ENCODE results near the gene OTOL1.

Gene OTOL1

DNA sequence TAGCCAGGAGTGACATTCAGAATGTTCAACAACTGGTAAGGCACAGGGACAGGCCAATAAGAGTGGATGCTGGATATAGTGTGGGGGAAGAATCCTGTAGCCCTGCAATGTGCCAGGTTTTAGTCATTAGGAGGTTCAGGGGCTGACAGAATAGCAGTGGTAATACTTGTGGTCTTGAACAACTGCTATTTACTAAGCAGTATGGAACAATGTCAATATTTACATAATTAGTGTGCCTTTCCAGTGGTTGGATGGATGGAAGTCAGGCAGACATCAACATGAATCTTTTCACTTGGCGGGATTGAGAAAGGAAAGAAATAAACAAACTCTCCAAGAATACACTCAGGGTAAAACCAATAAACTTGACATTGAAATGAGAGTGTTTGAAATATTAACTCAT is 55.1 kb downstream of the OTOL1 start:
- Histone ChIP-seq H3K36me3 (no peaks in the 10 kb centered on the region), H3K4me3 (ENCODE audit: low read depth in 1 of 2, low read length in 1 of 2) (no peak overlapping the region), H3K9me3 (no peaks in the 10 kb centered on the region), H3K27me3 (no peaks in the 10 kb centered on the region), H3K4me1 (ENCODE audit: control insufficient read depth in 1 of 2, insufficient read depth in 1 of 2, low read depth in 1 of 2, low read length in 1 of 2) (no peaks in the 10 kb centered on the region), H3K27ac (no peak overlapping the region)
- TF ChIP-seq, protein P1, sequence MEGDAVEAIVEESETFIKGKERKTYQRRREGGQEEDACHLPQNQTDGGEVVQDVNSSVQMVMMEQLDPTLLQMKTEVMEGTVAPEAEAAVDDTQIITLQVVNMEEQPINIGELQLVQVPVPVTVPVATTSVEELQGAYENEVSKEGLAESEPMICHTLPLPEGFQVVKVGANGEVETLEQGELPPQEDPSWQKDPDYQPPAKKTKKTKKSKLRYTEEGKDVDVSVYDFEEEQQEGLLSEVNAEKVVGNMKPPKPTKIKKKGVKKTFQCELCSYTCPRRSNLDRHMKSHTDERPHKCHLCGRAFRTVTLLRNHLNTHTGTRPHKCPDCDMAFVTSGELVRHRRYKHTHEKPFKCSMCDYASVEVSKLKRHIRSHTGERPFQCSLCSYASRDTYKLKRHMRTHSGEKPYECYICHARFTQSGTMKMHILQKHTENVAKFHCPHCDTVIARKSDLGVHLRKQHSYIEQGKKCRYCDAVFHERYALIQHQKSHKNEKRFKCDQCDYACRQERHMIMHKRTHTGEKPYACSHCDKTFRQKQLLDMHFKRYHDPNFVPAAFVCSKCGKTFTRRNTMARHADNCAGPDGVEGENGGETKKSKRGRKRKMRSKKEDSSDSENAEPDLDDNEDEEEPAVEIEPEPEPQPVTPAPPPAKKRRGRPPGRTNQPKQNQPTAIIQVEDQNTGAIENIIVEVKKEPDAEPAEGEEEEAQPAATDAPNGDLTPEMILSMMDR (IDR thresholded peaks at IDR 0.05), result no peak

DNA sequence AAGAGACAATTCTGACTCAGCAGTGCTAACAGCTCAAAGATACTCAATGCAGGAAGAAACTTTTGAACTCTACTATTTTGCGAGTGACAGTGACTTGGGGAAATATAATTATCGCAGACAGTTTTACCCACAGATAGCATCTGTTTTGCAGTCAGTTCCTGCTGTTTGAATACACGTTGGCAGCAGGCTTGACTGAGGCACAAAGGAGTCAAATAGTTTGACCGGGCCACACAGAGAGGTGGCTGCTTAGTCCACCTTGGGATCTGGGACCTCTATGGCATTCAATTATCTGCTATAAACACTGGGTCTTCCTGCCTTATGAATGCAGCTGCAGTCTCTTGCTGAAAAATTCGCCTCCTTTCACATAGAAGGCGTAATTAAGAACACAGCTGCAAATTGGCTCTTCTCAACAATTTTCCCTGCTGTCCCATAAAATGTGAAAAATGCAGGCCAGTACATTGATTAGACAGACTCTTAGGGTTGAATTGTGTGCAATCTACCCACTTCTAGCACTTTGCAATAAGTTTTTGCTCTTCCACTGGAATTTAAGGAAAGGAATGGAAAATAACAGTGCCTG is 56.5 kb downstream of the OTOL1 start:
- Histone ChIP-seq H3K27ac (no peak overlapping the region), H3K36me3 (no peaks in the 10 kb centered on the region), H3K4me1 (ENCODE audit: control insufficient read depth in 1 of 2, insufficient read depth in 1 of 2, low read depth in 1 of 2, low read length in 1 of 2) (no peaks in the 10 kb centered on the region), H3K9me3 (no peaks in the 10 kb centered on the region), H3K27me3 (no peaks in the 10 kb centered on the region), H3K4me3 (ENCODE audit: low read depth in 1 of 2, low read length in 1 of 2) (no peak overlapping the region)
- TF ChIP-seq, protein P1 (IDR thresholded peaks at IDR 0.05), result no peak
